ENCODE data around the gene UGT1A7.
"Not testable (repeated sequence)": the region's sequence is repeated elsewhere in the genome, so short reads cannot be mapped to it uniquely, and the experiment has no call there.

UGT1A7 gene

GRCh38 chr2:233712611-233713261, 31.0 kb downstream of the UGT1A7 start, which contains the start of gene UGT1A5:
Gene UGT1A5 (plus strand): TSS chr2:233712907. CDS start chr2:233712992, 85 bp downstream.
- no peak for DNase-seq (ENCODE audit: low spot score)

DNA sequence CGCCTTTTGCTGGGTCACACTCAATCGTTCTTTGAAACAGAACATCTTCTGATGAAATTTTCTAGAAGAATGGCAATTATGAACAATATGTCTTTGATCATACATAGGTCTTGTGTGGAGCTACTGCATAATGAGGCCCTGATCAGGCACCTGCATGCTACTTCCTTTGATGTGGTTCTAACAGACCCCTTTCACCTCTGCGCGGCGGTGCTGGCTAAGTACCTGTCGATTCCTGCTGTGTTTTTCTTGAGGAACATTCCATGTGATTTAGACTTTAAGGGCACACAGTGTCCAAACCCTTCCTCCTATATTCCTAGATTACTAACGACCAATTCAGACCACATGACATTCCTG, 31.5 kb downstream of the UGT1A7 start:
- DNase-seq (ENCODE audit: low spot score), result no peak

- no peak for DNase-seq (ENCODE audit: low spot score)
These were observed 32.4 kb downstream of the UGT1A7 start for GRCh38 chr2:233714121-233714520.

DNA sequence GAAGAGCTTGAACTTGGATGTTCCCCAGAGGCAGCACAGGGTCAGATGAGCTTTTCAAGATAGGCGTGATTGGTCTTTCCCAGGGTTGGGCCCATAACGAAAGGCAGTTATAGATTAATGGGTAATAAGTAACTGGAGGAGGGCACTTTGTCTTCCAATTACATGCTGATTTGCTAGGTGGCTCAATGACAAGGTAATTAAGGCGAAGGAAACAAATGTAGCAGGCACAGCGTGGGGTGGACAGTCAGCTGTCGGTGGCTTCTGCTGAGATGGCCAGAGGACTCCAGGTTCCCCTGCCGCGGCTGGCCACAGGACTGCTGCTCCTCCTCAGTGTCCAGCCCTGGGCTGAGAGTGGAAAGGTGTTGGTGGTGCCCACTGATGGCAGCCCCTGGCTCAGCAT, 36.9 kb downstream of the UGT1A7 start, which contains the start of gene UGT1A4:
TSS of gene UGT1A4 (plus strand) at position 185 of the 400 bp plus-strand sequence. CDS start at position 270, 85 bp downstream.
- no peak for DNase-seq (ENCODE audit: low spot score)

- DNase-seq (ENCODE audit: low spot score), result no peak
These were observed 47.1 kb downstream of the UGT1A7 start, which contains the start of gene UGT1A3 for GRCh38 chr2:233728723-233729301. Gene UGT1A3 (plus strand): TSS chr2:233729042. CDS start chr2:233729127, 85 bp downstream.

DNA sequence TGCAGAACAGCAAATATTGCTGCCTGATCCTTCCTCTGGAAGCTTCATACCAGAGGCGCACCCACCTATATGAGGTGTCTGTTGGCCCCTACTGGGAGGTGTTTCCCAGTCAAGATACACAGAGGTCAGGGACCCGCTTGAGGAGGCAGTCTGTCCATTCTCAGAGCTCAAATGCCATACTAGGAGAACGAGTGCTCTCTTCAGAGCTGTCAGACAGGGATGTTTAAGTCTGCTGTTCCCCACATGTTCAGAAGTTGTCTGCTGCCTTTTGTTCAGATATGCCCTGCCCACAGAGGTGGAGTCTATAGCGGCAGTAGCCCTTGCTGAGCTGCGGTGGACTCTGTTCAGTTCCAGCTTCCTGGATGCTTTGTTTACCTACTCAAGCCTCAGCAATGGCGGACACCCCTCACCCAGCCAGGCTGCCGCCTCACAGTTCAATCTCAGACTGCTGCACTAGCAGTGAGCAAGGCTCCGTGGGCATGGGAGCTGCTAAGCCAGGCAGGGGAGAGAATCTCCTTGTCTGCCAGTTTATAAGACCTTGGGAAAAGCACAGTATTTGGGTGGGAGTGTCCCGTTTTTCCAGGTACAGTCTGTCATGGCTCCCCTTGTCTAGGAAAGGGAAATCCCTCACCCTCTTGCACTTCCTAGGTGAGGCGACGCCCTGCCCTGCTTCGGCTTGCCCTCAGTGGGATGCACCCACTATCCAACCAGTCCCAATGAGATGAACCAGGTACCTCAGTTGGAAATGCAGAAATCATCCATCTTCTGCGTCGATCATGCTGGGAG, 55.4 kb downstream of the UGT1A7 start:
- not testable (repeated sequence) for DNase-seq (ENCODE audit: low spot score)

- DNase-seq (ENCODE audit: low spot score), result no peak
These were observed 59.2 kb downstream of the UGT1A7 start for GRCh38 chr2:233740870-233741269.

DNA sequence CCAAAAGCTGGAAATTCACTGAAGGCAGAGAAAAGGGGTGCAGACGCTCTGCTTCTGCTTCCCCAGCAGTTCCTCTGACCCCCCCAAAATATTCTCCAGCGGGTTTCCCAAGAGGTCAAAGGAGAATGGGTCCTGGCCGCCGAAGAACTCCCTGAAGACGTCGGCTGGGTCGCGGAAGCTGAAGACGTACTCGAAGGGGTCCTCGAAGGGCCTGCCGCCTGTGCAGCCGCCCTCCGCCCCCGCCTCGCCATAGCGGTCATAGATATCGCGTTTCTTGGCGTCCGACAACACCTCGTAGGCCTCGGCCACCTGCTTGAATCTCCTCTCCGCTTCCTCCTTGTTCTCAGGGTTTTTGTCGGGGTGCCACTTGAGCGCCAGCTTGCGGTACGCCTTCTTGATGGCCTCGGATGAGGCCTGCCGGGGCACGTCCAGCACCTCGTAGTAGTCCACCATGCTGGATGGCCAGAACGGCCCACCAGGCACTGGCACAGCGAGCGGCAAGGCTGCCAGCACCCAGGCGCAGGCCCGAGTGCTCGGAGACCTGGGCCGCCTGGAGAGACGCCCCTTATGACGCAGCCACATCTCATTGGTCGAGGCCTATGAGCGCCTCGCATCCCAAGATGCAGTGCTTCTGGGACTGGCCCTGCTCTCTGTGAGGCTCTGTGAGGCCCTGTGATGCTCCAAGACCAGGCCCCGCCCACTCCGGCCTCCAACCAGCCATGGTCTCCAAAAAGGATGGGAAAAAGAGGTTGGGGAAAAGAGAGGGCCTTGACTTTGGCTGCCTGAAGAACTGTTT, 62.0 kb downstream of the UGT1A7 start:
- no peak for DNase-seq (ENCODE audit: low spot score)

DNA sequence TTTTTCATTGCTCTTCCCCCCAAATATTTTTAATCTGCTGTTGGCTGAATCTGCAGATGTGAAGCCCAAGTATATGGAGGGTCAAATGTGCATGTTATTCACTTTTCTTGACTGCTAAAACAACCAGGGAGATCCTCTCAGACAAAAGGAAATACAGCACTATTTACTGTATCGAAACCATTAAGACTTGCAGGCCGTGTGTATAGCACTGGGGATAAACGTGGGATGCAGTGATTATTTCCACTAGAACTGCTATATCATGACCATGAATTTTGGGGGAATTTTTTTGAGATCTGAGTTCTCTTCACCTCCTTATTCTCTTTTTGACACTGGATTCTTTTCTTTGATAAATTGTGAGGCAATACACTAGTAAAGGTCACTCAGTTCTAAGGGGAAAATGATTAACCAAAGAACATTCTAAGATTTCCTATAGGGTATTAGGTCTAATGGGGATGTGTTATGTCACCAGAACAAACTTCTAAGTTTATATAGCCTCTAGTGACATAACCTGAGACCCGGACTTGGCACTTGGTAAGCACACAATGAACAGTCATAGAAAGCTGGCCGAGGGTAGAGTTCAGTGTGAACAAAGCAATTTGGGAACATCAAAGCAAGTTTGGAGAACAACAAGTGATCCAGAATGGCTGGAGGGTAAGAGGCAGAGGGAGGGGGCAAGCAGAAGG, 63.5 kb downstream of the UGT1A7 start:
- DNase-seq (ENCODE audit: low spot score), result no peak

DNA sequence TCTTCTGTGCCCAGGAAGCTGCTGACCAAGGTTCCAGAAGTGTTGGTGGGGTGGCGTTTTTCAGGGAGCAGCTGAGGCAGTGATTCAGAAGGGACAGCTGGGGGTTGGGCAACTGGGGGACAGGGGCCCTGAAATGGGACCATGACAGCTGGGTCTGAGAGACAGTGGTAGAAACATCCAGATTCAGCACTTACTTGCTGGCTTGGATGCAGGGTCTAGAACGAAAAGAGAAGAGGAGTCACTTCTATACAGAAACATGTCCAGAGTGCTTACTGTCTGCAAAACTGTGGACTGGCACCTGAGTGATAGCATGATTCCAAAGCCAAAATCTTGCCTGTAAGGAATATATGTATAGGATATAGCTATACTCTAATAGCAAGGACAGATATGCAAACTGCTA, 64.1 kb downstream of the UGT1A7 start:
- DNase-seq (ENCODE audit: low spot score), result not testable (repeated sequence)

GRCh38 chr2:233746475-233747282, 65.0 kb downstream of the UGT1A7 start:
- DNase-seq (ENCODE audit: low spot score), result no peak

DNA sequence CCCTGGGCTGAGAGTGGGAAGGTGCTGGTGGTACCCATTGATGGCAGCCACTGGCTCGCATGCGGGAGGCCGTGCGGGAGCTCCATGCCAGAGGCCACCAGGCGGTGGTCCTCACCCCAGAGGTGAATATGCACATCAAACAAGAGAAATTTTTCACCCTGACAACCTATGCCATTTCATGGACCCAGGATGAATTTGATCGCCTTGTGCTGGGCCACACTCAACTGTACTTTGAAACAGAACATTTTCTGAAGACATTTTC, 65.5 kb downstream of the UGT1A7 start:
- no peak for DNase-seq (ENCODE audit: low spot score)

GRCh38 chr2:233750689-233751088, 69.0 kb downstream of the UGT1A7 start:
- DNase-seq (ENCODE audit: low spot score), result not testable (repeated sequence)

- DNase-seq (ENCODE audit: low spot score), result not testable (repeated sequence)
These were observed 69.7 kb downstream of the UGT1A7 start for GRCh38 chr2:233751212-233752009.

DNA sequence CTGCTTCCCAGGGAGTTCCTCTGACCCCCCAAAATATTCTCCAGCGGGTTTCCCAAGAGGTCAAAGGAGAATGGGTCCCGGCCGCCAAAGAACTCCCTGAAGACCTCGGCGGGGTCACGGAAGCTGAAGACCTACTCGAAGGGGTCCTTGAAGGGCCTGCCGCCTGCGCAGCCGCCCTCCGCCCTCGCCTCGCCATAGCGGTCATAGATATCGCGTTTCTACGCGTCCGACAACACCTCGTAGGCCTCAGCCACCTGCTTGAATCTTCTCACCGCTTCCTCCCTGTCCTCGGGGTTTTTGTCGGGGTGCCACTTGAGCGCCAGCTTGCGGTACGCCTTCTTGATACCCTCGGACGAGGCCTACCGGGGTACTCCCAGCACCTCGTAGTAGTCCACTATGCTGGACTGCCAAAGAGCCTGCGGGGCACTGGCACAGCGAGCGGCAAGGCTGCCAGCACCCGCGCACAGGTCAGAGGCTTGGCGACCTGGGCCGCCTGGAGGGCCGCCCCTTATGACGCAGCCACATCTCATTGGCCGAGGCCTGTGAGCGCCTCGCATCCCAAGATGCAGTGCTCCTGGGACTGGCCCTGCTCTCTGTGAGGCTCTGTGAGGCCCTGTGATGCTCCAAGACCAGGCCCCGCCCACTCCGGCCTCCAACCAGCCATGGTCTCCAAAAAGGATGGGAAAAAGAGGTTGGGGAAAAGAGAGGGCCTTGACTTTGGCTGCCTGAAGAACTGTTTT, 73.3 kb downstream of the UGT1A7 start:
- DNase-seq (ENCODE audit: low spot score), result no peak

DNA sequence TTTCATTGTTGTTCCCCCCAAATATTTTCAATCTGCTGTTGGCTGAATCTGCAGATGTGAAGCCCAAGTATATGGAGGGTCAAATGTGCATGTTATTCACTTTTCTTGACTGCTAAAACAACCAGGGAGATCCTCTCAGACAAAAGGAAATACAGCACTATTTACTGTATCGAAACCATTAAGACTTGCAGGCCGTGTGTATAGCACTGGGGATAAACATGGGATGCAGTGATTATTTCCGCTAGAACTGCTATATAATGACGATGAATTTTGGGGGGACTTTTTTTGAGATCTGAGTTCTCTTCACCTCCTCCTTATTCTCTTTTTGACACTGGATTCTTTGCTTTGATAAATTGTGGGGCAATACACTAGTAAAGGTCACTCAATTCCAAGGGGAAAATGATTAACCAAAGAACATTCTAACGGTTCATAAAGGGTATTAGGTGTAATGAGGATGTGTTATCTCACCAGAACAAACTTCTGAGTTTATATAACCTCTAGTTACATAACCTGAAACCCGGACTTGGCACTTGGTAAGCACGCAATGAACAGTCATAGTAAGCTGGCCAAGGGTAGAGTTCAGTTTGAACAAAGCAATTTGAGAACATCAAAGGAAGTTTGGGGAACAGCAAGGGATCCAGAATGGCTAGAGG, 74.9 kb downstream of the UGT1A7 start:
- DNase-seq (ENCODE audit: low spot score), result no peak

DNA sequence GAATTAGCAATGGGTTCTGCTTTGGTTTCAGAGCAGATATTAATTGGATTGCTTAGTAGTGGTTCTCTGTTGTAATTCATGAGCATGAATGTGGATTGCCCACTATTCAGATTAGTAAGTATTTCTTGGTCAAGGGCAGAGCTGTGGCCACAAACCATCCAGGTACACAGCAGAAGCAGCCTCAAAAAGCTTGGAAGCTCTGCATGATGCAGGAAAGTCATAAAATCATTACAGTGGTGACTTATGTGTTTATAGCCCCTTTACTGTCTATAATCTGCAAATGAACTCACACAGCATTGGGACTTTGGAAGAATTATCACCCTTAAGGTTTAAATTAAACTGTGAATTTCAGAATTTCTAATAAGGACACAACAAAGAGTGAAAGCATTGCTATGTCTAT, 76.4 kb downstream of the UGT1A7 start:
- DNase-seq (ENCODE audit: low spot score), result no peak

GRCh38 chr2:233758849-233759248, 77.1 kb downstream of the UGT1A7 start:
- DNase-seq (ENCODE audit: low spot score), result no peak

- DNase-seq (ENCODE audit: low spot score), result no peak
These were observed 78.3 kb downstream of the UGT1A7 start, which contains the start of gene UGT1A1 for GRCh38 chr2:233760043-233760442. Gene UGT1A1 (plus strand): TSS chr2:233760270. CDS start chr2:233760288, 18 bp downstream.

All from AG08396 (cell line).